OCI-LY1 (cell line): Measurements from ENCODE around the gene TRIM61.
"Not testable (repeated sequence)": the region's sequence is repeated elsewhere in the genome, so short reads cannot be mapped to it uniquely, and the experiment has no call there.

ENCODE experiments used
- CTCF ChIP-seq: fragments of 200-600 bp; sonication (generic), shearing (Covaris generic); IDR thresholded peaks from 2 replicates; pipeline ENCODE4 v1.5.1; 2017; ENCODE audit warnings: mild to moderate bottlenecking, antibody characterized with exemption, low read length, moderate library complexity, mixed read lengths
- EZH2 ChIP-seq: fragments of 200-600 bp; sonication (generic), shearing (Covaris generic); IDR thresholded peaks from 2 replicates; pipeline ENCODE4 v1.8.0; 2017; ENCODE audit warnings: borderline replicate concordance, mixed run types, mild to moderate bottlenecking, antibody characterized with exemption, low read length, moderate library complexity, mixed read lengths

GRCh38 chr4:165001957-165002356 is 24.5 kb upstream of the TRIM61 start:
- not testable (repeated sequence) for TF ChIP-seq CTCF, EZH2
